GM12892 (cell line): ENCODE results near the gene PRKAR1A.

ENCODE experiments used
- POLR2A ChIP-seq: IDR thresholded peaks from 2 replicates; pipeline ENCODE4 v1.6.1; 2011; ENCODE audit warnings: low read depth, low read length, control low read depth
- POLR2AphosphoS5 ChIP-seq: IDR thresholded peaks from 2 replicates; pipeline ENCODE4 v1.6.1; 2011; ENCODE audit warnings: low read depth, low read length, control low read depth
- TAF1 ChIP-seq: IDR thresholded peaks from 2 replicates; pipeline ENCODE4 v1.6.1; 2011; ENCODE audit warnings: low read depth, mild to moderate bottlenecking, control low read depth, low read length, borderline replicate concordance

GRCh38 chr17:68542698-68543463 is 30.7 kb downstream of the PRKAR1A start:
- TF ChIP-seq POLR2A (no peak), POLR2AphosphoS5 (no peak), TAF1 (no peak)
